Liver (tissue), 3 donors: Measurements from ENCODE around the gene VWA3A.

Experiments used
- EGR1 ChIP-seq, 2 donors: IDR thresholded peaks; 2 replicates each; pipeline ENCODE4 v1.6.1; 2016 to 2018; ENCODE audit warnings: antibody characterized with exemption in 2 of 2, low read depth in 2 of 2
- FOXA2 ChIP-seq: IDR thresholded peaks from 2 replicates; pipeline ENCODE4 v1.6.1; 2016; ENCODE audit warnings: antibody characterized with exemption
- GABPA ChIP-seq, 2 donors: IDR thresholded peaks in 1 of 2; conservative IDR thresholded peaks in 1 of 2; 2 replicates each; pipeline ENCODE4 v1.6.1; 2016; ENCODE audit warnings: antibody characterized with exemption in 2 of 2, mild to moderate bottlenecking in 1 of 2, moderate library complexity in 1 of 2
- RAD21 ChIP-seq, 2 donors: IDR thresholded peaks; 2 replicates each; pipeline ENCODE4 v1.6.1; 2016; ENCODE audit warnings: antibody characterized with exemption in 2 of 2, mild to moderate bottlenecking in 2 of 2
- RXRA ChIP-seq, 2 donors: IDR thresholded peaks; 2 replicates each; pipeline ENCODE4 v1.6.1; 2017 to 2018; ENCODE audit warnings: antibody characterized with exemption in 2 of 2, mild to moderate bottlenecking in 1 of 2
- SP1 ChIP-seq: IDR thresholded peaks from 2 replicates; pipeline ENCODE4 v1.6.1; 2018; ENCODE audit warnings: antibody characterized with exemption, mild to moderate bottlenecking
- TAF1 ChIP-seq: conservative IDR thresholded peaks from 2 replicates; pipeline ENCODE4 v1.6.1; 2016; ENCODE audit warnings: antibody characterized with exemption, mild to moderate bottlenecking
- YY1 ChIP-seq: IDR thresholded peaks from 2 replicates; pipeline ENCODE4 v1.6.1; 2016; ENCODE audit warnings: antibody characterized with exemption, mild to moderate bottlenecking
- TF ChIP-seq, protein P1 (sequence below): fragments of 150-350 bp; IDR thresholded peaks from 2 replicates; pipeline ENCODE4 v1.5.1; 2017; ENCODE audit warnings: improper control_type of control experiment, low read depth, low read length; ENCODE audit not compliant: missing input control
- TF ChIP-seq, protein P2 (sequence below): IDR thresholded peaks from 2 replicates; pipeline ENCODE4 v1.6.1; 2016; ENCODE audit warnings: antibody characterized with exemption
- TF ChIP-seq, protein P3 (sequence below): IDR thresholded peaks from 2 replicates; pipeline ENCODE4 v1.6.1; 2016; ENCODE audit warnings: antibody characterized with exemption
- donor health status: healthy.
- donor health status: healthy.

DNA sequence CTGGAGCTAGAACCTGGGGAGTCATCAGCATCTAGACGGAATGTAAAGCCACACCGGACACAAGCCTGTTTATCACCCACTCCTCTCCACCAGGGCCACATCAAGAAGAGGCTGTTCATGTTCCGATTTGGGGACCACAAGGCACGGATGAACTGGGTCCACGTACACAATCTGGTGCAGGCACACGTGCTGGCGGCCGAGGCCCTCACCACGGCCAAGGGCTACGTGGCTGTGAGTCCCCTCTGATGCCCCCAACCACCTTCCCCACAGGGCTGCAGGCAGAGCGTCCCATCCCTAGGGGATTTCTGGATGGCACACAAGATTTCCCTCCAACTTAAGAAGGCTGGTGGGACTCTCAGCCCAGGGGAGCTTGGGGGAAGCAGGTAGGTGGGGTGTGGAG lies 89.1 kb downstream of the VWA3A start:
- TF ChIP-seq, protein P1, sequence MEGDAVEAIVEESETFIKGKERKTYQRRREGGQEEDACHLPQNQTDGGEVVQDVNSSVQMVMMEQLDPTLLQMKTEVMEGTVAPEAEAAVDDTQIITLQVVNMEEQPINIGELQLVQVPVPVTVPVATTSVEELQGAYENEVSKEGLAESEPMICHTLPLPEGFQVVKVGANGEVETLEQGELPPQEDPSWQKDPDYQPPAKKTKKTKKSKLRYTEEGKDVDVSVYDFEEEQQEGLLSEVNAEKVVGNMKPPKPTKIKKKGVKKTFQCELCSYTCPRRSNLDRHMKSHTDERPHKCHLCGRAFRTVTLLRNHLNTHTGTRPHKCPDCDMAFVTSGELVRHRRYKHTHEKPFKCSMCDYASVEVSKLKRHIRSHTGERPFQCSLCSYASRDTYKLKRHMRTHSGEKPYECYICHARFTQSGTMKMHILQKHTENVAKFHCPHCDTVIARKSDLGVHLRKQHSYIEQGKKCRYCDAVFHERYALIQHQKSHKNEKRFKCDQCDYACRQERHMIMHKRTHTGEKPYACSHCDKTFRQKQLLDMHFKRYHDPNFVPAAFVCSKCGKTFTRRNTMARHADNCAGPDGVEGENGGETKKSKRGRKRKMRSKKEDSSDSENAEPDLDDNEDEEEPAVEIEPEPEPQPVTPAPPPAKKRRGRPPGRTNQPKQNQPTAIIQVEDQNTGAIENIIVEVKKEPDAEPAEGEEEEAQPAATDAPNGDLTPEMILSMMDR, result no peak
- no peak for TF ChIP-seq GABPA (IDR thresholded peaks at IDR 0.05 in 1 of 2, conservative IDR thresholded peaks at IDR 0.05 in 1 of 2)
- TF ChIP-seq TAF1, result no peak
- TF ChIP-seq FOXA2, result no peak
- TF ChIP-seq RAD21 (IDR thresholded peaks at IDR 0.05), result no peak
- TF ChIP-seq, protein P2, sequence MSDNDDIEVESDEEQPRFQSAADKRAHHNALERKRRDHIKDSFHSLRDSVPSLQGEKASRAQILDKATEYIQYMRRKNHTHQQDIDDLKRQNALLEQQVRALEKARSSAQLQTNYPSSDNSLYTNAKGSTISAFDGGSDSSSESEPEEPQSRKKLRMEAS, result no peak
- TF ChIP-seq SP1, result no peak
- TF ChIP-seq YY1, result no peak
- TF ChIP-seq EGR1 (IDR thresholded peaks at IDR 0.05; ENCODE audit: low read depth in 2 of 2), result no peak
- TF ChIP-seq, protein P3, sequence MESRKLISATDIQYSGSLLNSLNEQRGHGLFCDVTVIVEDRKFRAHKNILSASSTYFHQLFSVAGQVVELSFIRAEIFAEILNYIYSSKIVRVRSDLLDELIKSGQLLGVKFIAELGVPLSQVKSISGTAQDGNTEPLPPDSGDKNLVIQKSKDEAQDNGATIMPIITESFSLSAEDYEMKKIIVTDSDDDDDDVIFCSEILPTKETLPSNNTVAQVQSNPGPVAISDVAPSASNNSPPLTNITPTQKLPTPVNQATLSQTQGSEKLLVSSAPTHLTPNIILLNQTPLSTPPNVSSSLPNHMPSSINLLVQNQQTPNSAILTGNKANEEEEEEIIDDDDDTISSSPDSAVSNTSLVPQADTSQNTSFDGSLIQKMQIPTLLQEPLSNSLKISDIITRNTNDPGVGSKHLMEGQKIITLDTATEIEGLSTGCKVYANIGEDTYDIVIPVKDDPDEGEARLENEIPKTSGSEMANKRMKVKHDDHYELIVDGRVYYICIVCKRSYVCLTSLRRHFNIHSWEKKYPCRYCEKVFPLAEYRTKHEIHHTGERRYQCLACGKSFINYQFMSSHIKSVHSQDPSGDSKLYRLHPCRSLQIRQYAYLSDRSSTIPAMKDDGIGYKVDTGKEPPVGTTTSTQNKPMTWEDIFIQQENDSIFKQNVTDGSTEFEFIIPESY, result no peak
- no peak for TF ChIP-seq RXRA (IDR thresholded peaks at IDR 0.05)
